ENCODE data around the gene MBNL3. TPM values are rescaled to one million over a fixed set of nuclear protein-coding genes. Genes with fewer than 3 reads are reported as not detected.
A peak's percentile ranks its signal among the peaks of the same experiment; 100 is the strongest.
"Not testable (repeated sequence)": the region's sequence is repeated elsewhere in the genome, so short reads cannot be mapped to it uniquely, and the experiment has no call there.

The MBNL3 gene
- total RNA-seq, 2 experiments from 2014 or later = 15.3 to 19.3 TPM

- no peak overlapping the region for H3K4me3 Mint-ChIP-seq
- no peaks in the 10 kb centered on the region for H3K27me3 Mint-ChIP-seq
- H3K4me1 Mint-ChIP-seq = peaks cover 2% of the 10 kb centered on the region
- no peaks in the 10 kb centered on the region for H3K9me3 Mint-ChIP-seq (ENCODE audit: low read depth)
- CTCF ChIA-PET = no interaction called here
- intact Hi-C loops (cut with DNase I, micrococcal nuclease) = no loop called here
- H3K36me3 Mint-ChIP-seq (ENCODE audit: low read depth) = no peaks in the 10 kb centered on the region
- DNase-seq (peak; percentile 2), ATAC-seq (peak; percentile 71)
- no peak overlapping the region for H3K27ac Mint-ChIP-seq
- POLR2A ChIA-PET = no interaction called here
These were observed 123.3 kb downstream of the MBNL3 start for GRCh38 chrX:132365490-132365889.

GRCh38 chrX:132364313-132364712, 124.5 kb downstream of the MBNL3 start:
- Mint-ChIP-seq H3K4me3 (no peak overlapping the region), H3K9me3 (ENCODE audit: low read depth) (no peaks in the 10 kb centered on the region), H3K27ac (no peak overlapping the region), H3K36me3 (ENCODE audit: low read depth) (no peaks in the 10 kb centered on the region), H3K4me1 (peaks cover 2% of the 10 kb centered on the region), H3K27me3 (no peaks in the 10 kb centered on the region)
- CTCF ChIA-PET = no interaction called here
- DNase-seq = no peak
- POLR2A ChIA-PET = no interaction called here
- intact Hi-C loops (cut with DNase I, micrococcal nuclease) = no loop called here
- ATAC-seq = no peak

DNA sequence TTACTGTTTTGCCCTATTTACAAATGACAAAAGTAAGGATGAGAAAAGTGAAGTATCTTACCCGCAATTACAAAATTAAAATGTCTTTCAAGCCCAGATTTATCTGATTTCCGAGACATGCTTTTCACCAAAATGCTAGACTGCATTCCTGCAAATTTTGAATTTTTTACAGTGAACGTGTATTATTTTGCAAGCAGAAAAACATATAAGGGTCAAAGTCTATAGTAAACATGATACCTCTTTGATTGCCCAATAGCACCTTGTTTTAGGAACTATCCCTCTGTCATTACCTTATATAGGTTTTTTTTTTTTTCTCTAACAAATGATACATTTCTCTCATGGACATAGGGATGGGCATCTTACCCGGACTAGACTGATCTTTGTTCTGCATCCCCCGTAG, 135.4 kb downstream of the MBNL3 start:
- POLR2A ChIA-PET = no interaction called here
- Mint-ChIP-seq H3K4me1 (no peaks in the 10 kb centered on the region), H3K4me3 (no peak overlapping the region), H3K27ac (no peak overlapping the region), H3K9me3 (ENCODE audit: low read depth) (no peaks in the 10 kb centered on the region), H3K27me3 (no peaks in the 10 kb centered on the region), H3K36me3 (ENCODE audit: low read depth) (no peaks in the 10 kb centered on the region)
- intact Hi-C loops (cut with DNase I, micrococcal nuclease) = no loop called here
- CTCF ChIA-PET = no interaction called here
- DNase-seq (no peak), ATAC-seq (no peak)

GRCh38 chrX:132336172-132336571, 152.7 kb downstream of the MBNL3 start:
- peaks cover 6% of the 10 kb centered on the region for H3K4me1 Mint-ChIP-seq
- no peak overlapping the region for H3K27ac Mint-ChIP-seq
- no peaks in the 10 kb centered on the region for H3K27me3 Mint-ChIP-seq
- CTCF ChIA-PET = no interaction called here
- POLR2A ChIA-PET = no interaction called here
- ATAC-seq = no peak
- DNase-seq = no peak
- H3K36me3 Mint-ChIP-seq (ENCODE audit: low read depth) = no peaks in the 10 kb centered on the region
- no peak overlapping the region for H3K4me3 Mint-ChIP-seq
- H3K9me3 Mint-ChIP-seq (ENCODE audit: low read depth) = no peaks in the 10 kb centered on the region
- intact Hi-C loops (cut with DNase I, micrococcal nuclease) = no loop called here

- H3K9me3 Mint-ChIP-seq (ENCODE audit: low read depth) = no peaks in the 10 kb centered on the region
- ChIA-PET CTCF (no interaction called here), POLR2A (interaction anchor here (0.7 kb wide), 1 partner anchor 157 kb away, joined by 9 read pairs; no protein-coding TSS in a partner anchor)
These were observed 155.5 kb downstream of the MBNL3 start for GRCh38 chrX:132333351-132333750.

GRCh38 chrX:132331532-132331931, 157.3 kb downstream of the MBNL3 start:
- DNase-seq = no peak

More at GRCh38 chrX:132333351-132333750, 155.5 kb downstream of the MBNL3 start:
- Mint-ChIP-seq H3K27me3 (no peaks in the 10 kb centered on the region), H3K4me1 (peaks cover 6% of the 10 kb centered on the region), H3K27ac (no peak overlapping the region), H3K36me3 (ENCODE audit: low read depth) (no peaks in the 10 kb centered on the region), H3K4me3 (no peak overlapping the region)
- no peak for DNase-seq
- intact Hi-C loops (cut with DNase I, micrococcal nuclease) = no loop called here
- ATAC-seq = no peak

DNA sequence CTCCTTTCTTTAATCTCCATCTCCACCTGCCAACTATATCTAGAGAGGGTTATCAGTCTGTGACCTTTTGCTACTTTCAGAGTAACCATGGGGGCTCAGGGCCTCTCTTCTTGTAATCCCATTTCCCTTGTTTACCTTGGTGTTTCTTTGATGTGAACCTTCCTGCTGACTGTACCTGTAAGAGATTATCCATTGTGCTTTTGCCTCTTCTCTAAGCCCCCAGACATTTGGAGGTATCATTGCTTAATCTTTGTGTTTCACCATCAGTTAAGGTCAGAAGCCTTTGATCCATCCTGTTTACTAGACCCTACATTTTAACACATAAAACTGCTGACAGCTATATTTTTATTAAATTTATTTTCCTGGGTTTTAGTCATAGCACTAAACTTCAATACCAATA, 157.8 kb downstream of the MBNL3 start:
- no peak overlapping the region for H3K27ac Mint-ChIP-seq
- H3K27me3 Mint-ChIP-seq = no peaks in the 10 kb centered on the region
- no peak overlapping the region for H3K4me3 Mint-ChIP-seq
- POLR2A ChIA-PET = no interaction called here
- H3K36me3 Mint-ChIP-seq (ENCODE audit: low read depth) = no peaks in the 10 kb centered on the region
- DNase-seq = no peak
- peaks cover 2% of the 10 kb centered on the region for H3K9me3 Mint-ChIP-seq (ENCODE audit: low read depth)
- peaks cover 6% of the 10 kb centered on the region for H3K4me1 Mint-ChIP-seq
- intact Hi-C loops (cut with DNase I, micrococcal nuclease) = no loop called here
- ATAC-seq = no peak
- CTCF ChIA-PET = no interaction called here

More at GRCh38 chrX:132331532-132331931, 157.3 kb downstream of the MBNL3 start:
- H3K27ac Mint-ChIP-seq = no peak overlapping the region
- peaks cover 2% of the 10 kb centered on the region for H3K9me3 Mint-ChIP-seq (ENCODE audit: low read depth)
- H3K27me3 Mint-ChIP-seq = no peaks in the 10 kb centered on the region
- H3K36me3 Mint-ChIP-seq (ENCODE audit: low read depth) = no peaks in the 10 kb centered on the region
- no peak for ATAC-seq
- no peak overlapping the region for H3K4me3 Mint-ChIP-seq
- POLR2A ChIA-PET = no interaction called here
- H3K4me1 Mint-ChIP-seq = peaks cover 6% of the 10 kb centered on the region
- intact Hi-C loops (cut with DNase I, micrococcal nuclease) = no loop called here
- CTCF ChIA-PET = no interaction called here

GRCh38 chrX:132330156-132330729, 158.6 kb downstream of the MBNL3 start:
- H3K4me1 Mint-ChIP-seq = peaks cover 6% of the 10 kb centered on the region
- ChIA-PET CTCF (no interaction called here), POLR2A (no interaction called here)
- intact Hi-C loops (cut with DNase I, micrococcal nuclease) = no loop called here
- DNase-seq (no peak), ATAC-seq (no peak)
- no peak overlapping the region for H3K27ac Mint-ChIP-seq
- no peak overlapping the region for H3K4me3 Mint-ChIP-seq
- H3K36me3 Mint-ChIP-seq (ENCODE audit: low read depth) = no peaks in the 10 kb centered on the region
- H3K9me3 Mint-ChIP-seq (ENCODE audit: low read depth) = peaks cover 2% of the 10 kb centered on the region
- no peaks in the 10 kb centered on the region for H3K27me3 Mint-ChIP-seq

DNA sequence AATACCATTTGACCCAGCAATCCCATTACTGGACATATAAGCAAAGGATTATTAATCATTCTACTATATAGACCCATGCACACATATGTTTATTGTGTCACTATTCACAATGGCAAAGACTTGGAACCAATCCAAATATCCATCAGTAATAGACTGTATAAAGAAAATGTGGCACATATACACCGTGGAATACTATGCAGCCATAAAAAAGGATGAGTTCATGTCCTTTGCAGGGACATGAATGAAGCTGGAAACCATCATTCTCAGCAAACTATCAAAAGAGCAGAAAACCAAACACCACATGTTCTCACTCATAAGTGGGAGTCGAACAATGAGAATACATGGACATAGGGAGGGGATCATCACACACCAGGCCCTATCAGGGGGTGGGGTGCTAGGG, 161.9 kb downstream of the MBNL3 start:
- H3K36me3 Mint-ChIP-seq (ENCODE audit: low read depth); CTCF ChIA-PET; H3K27ac Mint-ChIP-seq; POLR2A ChIA-PET; DNase-seq; H3K27me3 Mint-ChIP-seq; H3K4me3 Mint-ChIP-seq; H3K4me1 Mint-ChIP-seq; ATAC-seq; H3K9me3 Mint-ChIP-seq (ENCODE audit: low read depth); intact Hi-C loops (cut with DNase I, micrococcal nuclease): not testable (repeated sequence)

All from activated CD4-positive, alpha-beta T cell treated with anti-CD3 and anti-CD28 coated beads for 36 hours (primary cell).